Calu3 (cell line): Measurements from ENCODE around the gene TCF15. TPM values are rescaled to one million over a fixed set of nuclear protein-coding genes. Genes with fewer than 3 reads are reported as not detected.
"Not testable (repeated sequence)": the region's sequence is repeated elsewhere in the genome, so short reads cannot be mapped to it uniquely, and the experiment has no call there.

Experiments used
- BruUV-seq: library from RNA; stranded (reverse); fragments of 400-500 nt; replicated peaks from 2 replicates; lab custom pipeline; 2021; lab: Mats Ljungman, UMichigan
- CTCF ChIA-PET: fragments of 300-600 bp; sonication (Branson Sonifier 250); formaldehyde crosslinking; loops from one replicate; lab custom pipeline; 2022; ENCODE audit warnings: antibody characterized with exemption; lab: Charles Lee
- DNase-seq: peaks from one replicate; pipeline ENCODE4 v3.0.0; 2022
- H3K27ac Mint-ChIP-seq: one replicate; pipeline ENCODE4 v1.8.0; 2022; ENCODE audit warnings: mixed read lengths; ENCODE audit not compliant: unreplicated experiment
- H3K27me3 Mint-ChIP-seq: one replicate; pipeline ENCODE4 v1.8.0; 2022; ENCODE audit warnings: mixed read lengths; ENCODE audit not compliant: unreplicated experiment
- H3K36me3 Mint-ChIP-seq: one replicate; pipeline ENCODE4 v1.8.0; 2022; ENCODE audit warnings: mild to moderate bottlenecking, moderate library complexity, mixed read lengths; ENCODE audit not compliant: insufficient read depth, unreplicated experiment
- H3K4me1 Mint-ChIP-seq: one replicate; pipeline ENCODE4 v1.8.0; 2022; ENCODE audit warnings: mild to moderate bottlenecking, low read depth, mixed read lengths; ENCODE audit not compliant: unreplicated experiment
- H3K4me3 Mint-ChIP-seq: one replicate; pipeline ENCODE4 v1.8.0; 2022; ENCODE audit warnings: mild to moderate bottlenecking, low read depth, moderate library complexity, mixed read lengths; ENCODE audit not compliant: unreplicated experiment
- H3K9me3 Mint-ChIP-seq: one replicate; pipeline ENCODE4 v1.8.0; 2022; ENCODE audit warnings: low read depth, mixed read lengths; ENCODE audit not compliant: unreplicated experiment
- intact Hi-C: fragments of 100-400 bp; cut with micrococcal nuclease; formaldehyde crosslinking; loops from one replicate; pipeline ENCODE4 v1.10.0; 2022; ENCODE audit not compliant: unreplicated experiment
- total RNA-seq: library from RNA; stranded (reverse); gene quantifications from 2 replicates; pipeline ENCODE4 v1.2.3, GENCODE V29; 2022
- TF ChIP-seq, protein P1 (sequence below): fragments of 200-600 bp; IDR thresholded peaks from one replicate; pipeline ENCODE4 v1.8.0; 2022; ENCODE audit warnings: antibody characterized with exemption; ENCODE audit not compliant: unreplicated experiment

Gene TCF15
- total RNA-seq, 1 experiment from 2014 or later: not detected

- Mint-ChIP-seq H3K4me3 (no peak overlapping the region), H3K4me1 (no peaks in the 10 kb centered on the region), H3K9me3 (no peaks in the 10 kb centered on the region), H3K27ac (no peak overlapping the region), H3K27me3 (peaks cover 11% of the 10 kb centered on the region), H3K36me3 (peaks cover 3% of the 10 kb centered on the region)
- DNase-seq: no peak
- TF ChIP-seq, protein P1, sequence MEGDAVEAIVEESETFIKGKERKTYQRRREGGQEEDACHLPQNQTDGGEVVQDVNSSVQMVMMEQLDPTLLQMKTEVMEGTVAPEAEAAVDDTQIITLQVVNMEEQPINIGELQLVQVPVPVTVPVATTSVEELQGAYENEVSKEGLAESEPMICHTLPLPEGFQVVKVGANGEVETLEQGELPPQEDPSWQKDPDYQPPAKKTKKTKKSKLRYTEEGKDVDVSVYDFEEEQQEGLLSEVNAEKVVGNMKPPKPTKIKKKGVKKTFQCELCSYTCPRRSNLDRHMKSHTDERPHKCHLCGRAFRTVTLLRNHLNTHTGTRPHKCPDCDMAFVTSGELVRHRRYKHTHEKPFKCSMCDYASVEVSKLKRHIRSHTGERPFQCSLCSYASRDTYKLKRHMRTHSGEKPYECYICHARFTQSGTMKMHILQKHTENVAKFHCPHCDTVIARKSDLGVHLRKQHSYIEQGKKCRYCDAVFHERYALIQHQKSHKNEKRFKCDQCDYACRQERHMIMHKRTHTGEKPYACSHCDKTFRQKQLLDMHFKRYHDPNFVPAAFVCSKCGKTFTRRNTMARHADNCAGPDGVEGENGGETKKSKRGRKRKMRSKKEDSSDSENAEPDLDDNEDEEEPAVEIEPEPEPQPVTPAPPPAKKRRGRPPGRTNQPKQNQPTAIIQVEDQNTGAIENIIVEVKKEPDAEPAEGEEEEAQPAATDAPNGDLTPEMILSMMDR: no peak
- intact Hi-C loops: loop anchor here (1.0 to 10.0 kb wide), 2 partner anchors 84 to 290 kb away; no protein-coding TSS in a partner anchor
- BruUV-seq: no TSS peak
- CTCF ChIA-PET: interaction anchor here (0.6 to 1.4 kb wide), 11 partner anchors 23 to 290 kb away, joined by 3 to 16 read pairs (median 3); partner anchors contain the start of genes CSNK2A1 and SLC52A3
These were observed 34.7 kb upstream of the TCF15 start for GRCh38 chr20:644692-645317.

GRCh38 chr20:642398-643174 is 32.5 kb upstream of the TCF15 start:
- Mint-ChIP-seq H3K4me3 (no peak overlapping the region), H3K36me3 (no peaks in the 10 kb centered on the region), H3K9me3 (no peaks in the 10 kb centered on the region), H3K4me1 (no peaks in the 10 kb centered on the region), H3K27ac (no peak overlapping the region), H3K27me3 (peaks cover 19% of the 10 kb centered on the region)
- no TSS peak for BruUV-seq
- TF ChIP-seq, protein P1: no peak
- CTCF ChIA-PET: no interaction called here
- intact Hi-C loops: loop anchor here (10.0 kb wide), 1 partner anchor 288 kb away; no protein-coding TSS in a partner anchor
- DNase-seq: no peak

GRCh38 chr20:642013-642397 is 31.9 kb upstream of the TCF15 start:
- H3K27ac Mint-ChIP-seq, H3K9me3 Mint-ChIP-seq, CTCF ChIA-PET, H3K4me1 Mint-ChIP-seq, H3K36me3 Mint-ChIP-seq, BruUV-seq, H3K4me3 Mint-ChIP-seq, DNase-seq: not testable (repeated sequence)
- H3K27me3 Mint-ChIP-seq: peaks cover 25% of the 10 kb centered on the region
- intact Hi-C loops: loop anchor here (10.0 kb wide), 1 partner anchor 287 kb away; no protein-coding TSS in a partner anchor

DNA sequence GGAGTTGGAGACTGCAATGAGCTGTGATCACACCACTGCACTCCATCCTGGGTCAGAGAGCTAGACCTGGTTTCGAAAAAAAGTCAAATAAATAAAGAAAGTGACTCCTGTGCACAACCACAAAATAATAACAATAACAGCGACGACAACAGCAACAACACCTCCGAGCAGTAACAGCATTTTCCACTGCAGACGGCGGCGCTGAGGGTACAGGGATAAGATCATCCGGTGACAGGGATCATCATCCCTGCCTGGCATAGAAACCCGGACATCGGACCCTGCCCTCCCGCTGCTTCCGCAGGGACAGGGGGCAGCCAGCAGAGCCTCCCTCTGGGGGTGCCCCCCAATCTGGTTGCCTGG is 31.4 kb upstream of the TCF15 start:
- CTCF ChIA-PET: no interaction called here
- no peak overlapping the region for H3K4me3 Mint-ChIP-seq
- TF ChIP-seq, protein P1: no peak
- H3K9me3 Mint-ChIP-seq: no peaks in the 10 kb centered on the region
- DNase-seq: no peak
- peaks cover 30% of the 10 kb centered on the region for H3K27me3 Mint-ChIP-seq
- H3K4me1 Mint-ChIP-seq: no peaks in the 10 kb centered on the region
- H3K27ac Mint-ChIP-seq: no peak overlapping the region
- intact Hi-C loops: loop anchor here (10.0 kb wide), 1 partner anchor 287 kb away; no protein-coding TSS in a partner anchor
- no TSS peak for BruUV-seq
- H3K36me3 Mint-ChIP-seq: no peaks in the 10 kb centered on the region
